HG03135 (cell line): ENCODE data around the gene FLT3LG.

ENCODE experiments used
- ATAC-seq: cut with Tn5 transposase; IDR thresholded peaks from one replicate; pipeline ENCODE4 v1.9.1; 2021; ENCODE audit warnings: mild to moderate bottlenecking, moderate library complexity; ENCODE audit not compliant: unreplicated experiment

The FLT3LG gene

DNA sequence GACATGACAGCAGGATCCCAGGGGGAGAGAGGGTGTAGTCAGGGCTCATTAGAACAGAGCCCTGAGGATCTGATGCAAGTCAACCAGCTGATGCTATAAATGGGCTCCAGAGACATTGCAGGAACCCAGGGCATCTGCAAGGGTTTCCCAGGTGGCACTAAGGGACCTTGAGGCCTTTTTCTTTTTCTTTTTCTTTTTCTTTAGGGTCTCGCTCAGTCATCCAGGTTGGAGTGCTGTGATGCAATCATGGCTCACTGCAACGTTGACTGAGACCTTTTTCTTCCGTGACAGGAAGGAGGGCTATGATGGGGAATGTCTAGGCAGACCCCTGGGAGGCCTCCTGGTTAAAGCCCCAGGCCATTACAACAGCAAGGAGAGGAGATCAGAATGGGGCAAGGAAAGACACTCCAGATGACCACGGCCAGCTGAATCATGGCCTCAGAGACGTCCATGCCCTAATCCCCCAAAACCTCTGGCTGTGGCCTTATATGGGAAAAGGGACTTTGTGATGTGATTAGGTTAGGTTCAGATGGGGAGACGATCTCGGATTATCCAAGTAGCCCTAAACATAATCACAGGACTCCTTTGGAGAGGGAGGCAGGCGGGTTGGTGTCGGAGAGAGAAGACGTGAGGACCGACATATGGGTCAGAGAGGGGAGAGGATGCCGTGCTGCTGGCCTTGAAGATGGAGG is 33.9 kb downstream of the FLT3LG start:
- ATAC-seq: no peak

DNA sequence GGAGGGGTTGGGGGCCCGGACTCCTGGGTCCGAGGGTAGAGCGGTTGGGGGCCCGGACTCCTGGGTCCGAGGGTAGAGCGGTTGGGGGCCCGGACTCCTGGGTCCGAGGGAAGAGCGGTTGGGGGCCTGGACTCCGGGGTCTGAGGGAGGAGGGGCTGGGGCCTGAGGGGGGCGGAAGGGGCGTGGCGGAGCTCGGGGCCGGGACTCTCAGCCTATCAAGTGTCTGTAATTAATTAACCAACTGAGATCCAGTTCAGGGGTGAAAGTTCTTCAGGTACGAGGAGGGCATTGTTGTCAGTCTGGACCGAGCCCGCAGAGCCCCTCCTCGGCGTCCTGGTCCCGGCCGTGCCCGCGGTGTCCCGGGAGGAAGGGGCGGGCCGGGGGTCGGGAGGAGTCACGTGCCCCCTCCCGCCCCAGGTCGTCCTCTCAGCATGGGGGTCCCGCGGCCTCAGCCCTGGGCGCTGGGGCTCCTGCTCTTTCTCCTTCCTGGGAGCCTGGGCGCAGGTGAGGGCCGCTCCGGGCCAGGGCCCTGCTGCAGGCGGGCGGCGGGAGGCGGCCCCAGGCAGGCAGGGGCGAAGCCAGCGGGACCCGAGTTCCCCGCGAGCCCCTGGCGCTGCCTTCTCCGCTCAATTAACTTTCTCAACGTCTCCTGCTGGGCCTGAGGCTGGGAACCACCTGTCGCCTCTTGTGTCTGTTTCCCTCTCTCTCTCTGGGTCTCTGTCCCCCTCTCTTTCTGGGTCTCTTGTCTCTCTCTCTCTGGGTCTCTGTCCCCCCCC is 39.1 kb downstream of the FLT3LG start:
- ATAC-seq: no peak

DNA sequence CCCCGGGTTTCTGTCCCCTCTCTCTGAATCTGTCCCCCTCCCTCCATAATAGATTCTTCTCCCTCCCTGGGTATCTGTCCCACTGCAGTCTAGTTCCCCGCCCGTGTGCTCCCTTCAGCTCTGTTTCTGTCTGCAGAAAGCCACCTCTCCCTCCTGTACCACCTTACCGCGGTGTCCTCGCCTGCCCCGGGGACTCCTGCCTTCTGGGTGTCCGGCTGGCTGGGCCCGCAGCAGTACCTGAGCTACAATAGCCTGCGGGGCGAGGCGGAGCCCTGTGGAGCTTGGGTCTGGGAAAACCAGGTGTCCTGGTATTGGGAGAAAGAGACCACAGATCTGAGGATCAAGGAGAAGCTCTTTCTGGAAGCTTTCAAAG is 39.7 kb downstream of the FLT3LG start:
- no peak for ATAC-seq

DNA sequence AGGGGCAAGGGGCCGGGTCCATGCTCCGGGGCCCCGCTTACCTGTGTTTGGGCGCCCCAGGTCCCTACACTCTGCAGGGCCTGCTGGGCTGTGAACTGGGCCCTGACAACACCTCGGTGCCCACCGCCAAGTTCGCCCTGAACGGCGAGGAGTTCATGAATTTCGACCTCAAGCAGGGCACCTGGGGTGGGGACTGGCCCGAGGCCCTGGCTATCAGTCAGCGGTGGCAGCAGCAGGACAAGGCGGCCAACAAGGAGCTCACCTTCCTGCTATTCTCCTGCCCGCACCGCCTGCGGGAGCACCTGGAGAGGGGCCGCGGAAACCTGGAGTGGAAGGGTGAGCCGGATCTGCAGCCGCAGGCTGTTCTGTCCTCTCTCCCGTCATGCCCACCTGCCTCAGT is 40.1 kb downstream of the FLT3LG start:
- no peak for ATAC-seq

DNA sequence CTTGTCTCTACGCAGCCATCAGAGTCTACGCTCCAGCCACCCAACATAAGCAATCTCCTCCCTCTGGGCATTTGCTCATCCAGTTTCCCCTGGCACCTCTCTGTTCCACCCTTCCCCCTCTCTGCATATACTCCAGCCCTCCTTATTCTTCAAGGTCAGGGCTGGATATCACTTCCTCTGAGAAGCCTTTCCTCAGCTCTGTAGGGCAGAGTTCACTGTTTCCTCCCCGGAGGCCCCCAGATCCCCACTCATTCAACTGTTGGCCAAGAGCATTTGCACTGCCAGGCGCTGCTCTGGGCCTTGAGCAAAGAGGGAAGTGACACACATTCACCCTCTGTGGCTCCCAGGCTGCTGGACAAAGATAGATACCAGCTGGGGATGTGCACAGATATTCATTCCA is 41.8 kb downstream of the FLT3LG start:
- ATAC-seq: no peak

DNA sequence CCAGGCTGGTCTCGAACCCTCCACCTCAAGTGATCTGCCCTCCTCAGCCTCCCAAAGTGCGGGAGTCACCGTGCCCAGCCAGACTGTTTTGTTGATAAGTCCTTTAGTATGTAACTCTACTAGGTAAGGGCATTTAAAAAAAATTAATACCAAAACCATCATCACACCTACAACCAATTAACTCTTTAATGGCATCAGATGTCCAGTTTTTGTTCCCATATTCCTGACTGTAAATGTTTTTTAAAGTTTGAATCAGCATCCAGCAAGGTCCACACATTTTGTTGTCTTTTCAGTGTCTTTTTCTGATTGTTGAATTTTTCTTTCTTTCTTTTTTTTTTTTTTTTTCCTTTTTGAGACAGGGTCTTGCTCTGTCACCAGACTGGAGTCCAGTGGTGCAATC is 44.0 kb downstream of the FLT3LG start:
- no peak for ATAC-seq

DNA sequence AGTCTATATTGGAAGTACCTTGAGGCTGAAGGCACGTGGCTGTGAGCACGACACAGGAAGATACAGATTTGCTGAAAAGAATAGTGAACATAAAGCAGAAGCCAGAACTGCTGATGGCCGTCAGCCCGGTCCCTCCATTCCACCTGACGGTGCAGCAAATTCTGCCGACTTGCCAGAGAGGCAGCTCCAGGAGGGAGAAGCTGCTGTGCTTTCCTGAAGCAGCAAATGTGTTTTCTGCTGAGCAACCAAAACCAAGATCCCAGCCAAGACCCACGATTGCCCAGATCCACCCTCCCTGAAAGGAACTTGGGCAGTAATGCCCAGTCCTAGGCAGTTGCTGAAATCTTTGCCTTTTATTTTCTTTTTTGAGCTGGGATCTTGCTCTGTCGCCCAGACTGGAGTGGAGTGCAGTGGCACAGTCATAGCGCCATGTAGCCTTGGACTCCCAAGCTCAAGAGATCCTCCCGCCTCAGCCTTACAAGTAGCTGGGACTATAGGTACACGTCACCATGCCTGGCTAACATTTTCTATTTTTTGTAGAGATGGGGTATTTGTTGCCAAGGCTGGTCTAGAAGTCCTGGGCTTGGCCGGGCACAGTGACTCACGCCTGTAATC is 46.8 kb downstream of the FLT3LG start:
- no peak for ATAC-seq

DNA sequence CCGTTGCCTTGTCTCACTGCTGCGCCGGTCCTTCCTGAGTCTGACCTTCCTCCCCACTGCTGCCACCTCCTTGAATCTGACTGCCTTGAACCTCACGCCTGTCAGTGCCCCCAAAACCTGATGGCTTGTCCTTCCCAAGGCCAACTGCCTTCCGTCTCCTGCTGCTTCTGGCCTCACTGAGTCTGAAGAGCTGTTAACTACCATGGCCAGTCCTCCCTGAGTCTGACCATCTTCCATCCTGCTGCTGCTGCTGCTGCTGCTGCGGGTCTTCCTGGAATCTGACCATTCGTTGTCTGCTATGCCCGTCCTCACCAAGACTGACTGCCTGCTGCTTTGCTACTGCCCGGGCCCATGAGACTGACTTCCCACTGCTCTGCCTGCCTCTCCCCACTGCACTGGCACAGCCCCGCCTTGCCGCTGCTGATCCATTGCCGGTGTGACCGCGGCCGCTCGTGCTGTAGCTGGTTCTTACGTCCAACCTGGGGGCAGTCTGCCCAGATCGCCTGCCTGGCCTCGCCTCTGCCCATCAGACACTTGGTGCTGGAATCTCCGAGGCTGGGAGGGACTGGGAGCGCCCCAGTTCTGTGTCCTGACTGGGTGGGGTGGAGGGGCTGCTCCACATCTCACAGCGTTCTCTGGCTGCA is 50.9 kb downstream of the FLT3LG start:
- no peak for ATAC-seq

DNA sequence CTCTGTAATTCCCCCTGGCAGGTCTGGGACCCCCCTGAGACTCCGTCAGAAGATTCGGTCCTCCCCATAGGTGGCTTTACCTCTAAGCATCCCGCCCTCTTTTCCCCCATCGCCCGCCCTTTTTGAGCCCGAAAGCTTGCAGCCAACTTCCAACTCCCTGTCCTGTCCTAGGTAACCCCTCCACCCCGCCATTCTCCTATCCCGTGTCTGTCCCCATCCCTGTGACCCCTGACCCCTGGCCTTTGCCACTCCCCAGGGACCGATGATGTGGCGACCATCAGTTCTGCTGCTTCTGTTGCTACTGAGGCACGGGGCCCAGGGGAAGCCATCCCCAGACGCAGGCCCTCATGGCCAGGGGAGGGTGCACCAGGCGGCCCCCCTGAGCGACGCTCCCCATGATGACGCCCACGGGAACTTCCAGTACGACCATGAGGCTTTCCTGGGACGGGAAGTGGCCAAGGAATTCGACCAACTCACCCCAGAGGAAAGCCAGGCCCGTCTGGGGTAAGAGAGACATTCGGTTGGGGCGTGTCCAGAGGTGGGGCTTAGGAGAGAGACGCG is 54.3 kb downstream of the FLT3LG start:
- ATAC-seq: no peak

DNA sequence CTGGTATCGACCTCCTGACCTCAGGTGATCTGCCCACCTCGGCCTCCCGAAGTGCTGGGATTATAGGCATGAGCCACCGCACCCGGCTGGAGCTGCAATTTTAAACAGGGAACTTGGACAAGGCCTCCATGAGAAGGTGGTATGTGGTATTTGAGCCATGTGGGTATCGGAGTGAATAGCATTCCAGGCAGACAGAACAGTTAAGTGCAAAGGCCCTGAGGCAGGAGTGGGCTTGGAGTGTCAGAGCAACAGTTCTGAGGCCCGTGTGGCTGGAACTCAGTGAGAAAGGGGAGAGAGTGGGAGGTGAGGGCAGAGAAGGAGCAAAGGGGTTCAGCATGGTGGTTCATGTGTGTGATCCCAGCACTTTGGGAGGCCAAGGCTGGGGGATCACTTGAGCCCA is 56.7 kb downstream of the FLT3LG start:
- ATAC-seq: no peak

DNA sequence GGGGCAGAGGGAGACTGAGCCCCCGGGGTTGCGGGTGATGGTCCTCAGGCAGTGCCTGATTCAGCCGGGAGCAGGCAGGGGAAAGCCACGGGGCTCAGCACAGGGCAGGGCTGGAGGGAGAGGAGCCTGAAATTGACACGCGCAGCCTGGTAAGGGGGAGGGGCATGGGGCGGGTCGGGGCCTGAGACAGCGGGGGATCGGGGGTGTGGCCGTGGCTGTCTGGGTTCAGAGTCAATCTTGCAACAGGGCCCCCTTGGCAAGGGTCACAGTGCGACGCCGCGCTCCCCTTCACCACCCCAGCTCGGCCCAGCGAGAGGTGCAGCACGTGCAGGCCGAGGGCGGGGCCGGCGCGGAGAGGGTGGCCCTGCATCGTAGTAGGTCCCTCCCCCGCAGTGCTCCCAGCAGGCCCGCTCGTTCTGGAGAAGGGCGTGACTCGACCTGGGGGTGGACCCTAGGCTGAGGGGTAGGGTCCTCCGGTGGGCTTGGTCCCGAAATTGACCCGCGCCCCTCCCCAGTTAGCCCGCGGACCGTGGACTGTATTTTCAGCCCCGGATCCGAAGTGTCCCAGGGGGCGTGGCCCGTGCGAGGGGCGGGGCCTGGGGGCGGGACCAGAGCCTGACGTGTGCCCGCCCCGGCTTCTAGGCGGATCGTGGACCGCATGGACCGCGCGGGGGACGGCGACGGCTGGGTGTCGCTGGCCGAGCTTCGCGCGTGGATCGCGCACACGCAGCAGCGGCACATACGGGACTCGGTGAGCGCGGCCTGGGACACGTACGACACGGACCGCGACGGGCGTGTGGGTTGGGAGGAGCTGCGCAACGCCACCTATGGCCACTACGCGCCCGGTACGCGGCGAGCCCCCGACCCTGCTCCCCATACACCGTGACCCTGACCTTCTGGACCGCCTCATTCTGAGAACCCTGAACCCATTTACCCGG is 59.8 kb downstream of the FLT3LG start:
- peak; percentile 65 for ATAC-seq

DNA sequence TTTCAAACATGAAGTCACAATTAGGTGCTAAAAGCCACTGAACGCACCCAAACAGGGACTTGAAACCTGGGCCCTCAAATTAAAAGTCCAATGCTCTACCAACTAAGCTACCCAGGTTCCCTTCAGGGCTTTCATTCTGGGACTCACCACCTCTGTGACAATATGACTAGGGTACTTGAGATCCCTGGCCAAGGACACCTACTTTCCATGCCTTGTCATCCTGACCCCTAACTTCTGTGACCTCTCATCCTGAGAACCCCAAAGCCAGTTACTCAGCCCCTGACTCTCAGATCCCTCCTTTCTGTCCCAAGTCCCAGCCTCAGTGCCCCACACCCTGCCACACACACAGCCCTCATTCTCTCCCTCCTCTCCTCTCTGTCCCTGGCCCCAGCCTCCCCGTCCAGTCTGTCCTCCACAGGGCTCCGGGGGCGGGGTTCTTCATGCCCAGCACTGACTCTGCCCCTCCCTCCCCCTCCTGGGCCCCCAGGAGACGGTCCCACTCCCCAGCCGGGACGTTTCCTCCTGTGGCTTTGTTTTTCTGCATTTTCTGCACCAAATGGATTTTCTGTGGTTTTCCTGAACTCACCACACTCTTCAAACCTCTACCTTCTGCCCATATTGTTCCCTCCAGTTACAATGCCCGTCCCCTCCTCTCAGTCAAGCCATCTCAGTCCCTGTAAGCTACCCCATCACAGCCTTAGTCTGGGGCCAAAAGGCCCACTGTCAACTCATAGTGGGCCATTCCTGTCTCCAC is 60.8 kb downstream of the FLT3LG start:
- no peak for ATAC-seq
